Stimulated activated CD8-positive, alpha-beta memory T cell treated with anti-CD3 and anti-CD28 coated beads, Interleukin-4, amount 100 ng/mL, for 1 hour (primary cell): Measurements from ENCODE around the gene SRSF1.
"Not testable (repeated sequence)": the region's sequence is repeated elsewhere in the genome, so short reads cannot be mapped to it uniquely, and the experiment has no call there.

Experiments
- DNase-seq, 2 donors: peaks; one replicate each; pipeline ENCODE4 v3.0.0-alpha.2; 2020; ENCODE audit warnings: low read depth in 2 of 2, low spot score in 1 of 2

SRSF1 gene

DNA sequence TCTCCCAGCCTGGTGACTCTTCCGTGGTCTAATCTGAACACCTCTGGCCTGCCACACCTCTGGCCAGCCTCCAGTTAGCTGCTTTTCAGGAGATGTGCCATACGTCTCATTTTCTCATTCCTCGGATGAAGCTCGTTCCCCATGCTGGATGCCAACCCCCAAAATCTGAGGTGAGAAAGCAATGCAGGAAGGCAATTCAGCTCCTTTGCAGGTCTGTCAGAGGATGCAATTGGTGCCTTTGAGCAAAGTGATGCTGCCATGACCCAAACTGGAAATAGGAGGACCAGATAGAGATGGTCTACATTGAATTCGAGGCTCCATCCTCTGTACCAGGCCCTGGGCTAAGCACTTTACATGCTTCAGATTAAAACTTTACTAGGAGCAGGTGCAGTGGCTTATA, 40.8 kb downstream of the SRSF1 start:
- DNase-seq = no peak

DNA sequence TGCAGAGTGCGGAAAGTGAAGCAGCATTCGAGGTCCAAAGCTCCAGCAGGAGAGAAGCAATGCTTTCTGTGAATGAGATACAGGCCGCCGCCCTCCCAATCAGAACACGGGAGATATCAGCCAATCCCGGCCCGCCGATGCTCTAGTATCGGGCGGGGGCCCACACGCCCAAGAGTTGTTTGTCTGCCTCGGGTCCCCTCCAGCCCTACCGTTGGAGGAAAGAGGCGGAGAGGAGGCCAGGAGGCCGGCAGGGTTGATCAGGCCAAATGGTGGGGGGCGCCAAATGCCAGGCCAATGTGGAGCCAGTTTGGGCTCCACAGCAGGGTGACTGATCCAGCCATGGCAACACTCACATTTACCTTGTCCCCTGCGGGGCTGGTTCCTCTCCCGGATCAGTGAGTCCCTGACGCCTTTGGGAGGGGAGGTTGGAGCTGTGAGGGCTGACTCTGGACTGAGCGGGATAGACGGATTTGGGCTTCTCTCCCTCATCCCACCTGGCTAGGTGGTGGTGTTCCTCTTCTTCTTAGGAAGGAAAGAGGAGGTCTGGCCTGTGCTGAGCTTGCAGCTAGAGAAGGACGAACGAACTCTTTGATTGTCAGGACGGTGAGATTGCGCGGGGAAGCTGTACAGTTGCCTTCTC, 41.4 kb downstream of the SRSF1 start:
- DNase-seq = no peak

DNA sequence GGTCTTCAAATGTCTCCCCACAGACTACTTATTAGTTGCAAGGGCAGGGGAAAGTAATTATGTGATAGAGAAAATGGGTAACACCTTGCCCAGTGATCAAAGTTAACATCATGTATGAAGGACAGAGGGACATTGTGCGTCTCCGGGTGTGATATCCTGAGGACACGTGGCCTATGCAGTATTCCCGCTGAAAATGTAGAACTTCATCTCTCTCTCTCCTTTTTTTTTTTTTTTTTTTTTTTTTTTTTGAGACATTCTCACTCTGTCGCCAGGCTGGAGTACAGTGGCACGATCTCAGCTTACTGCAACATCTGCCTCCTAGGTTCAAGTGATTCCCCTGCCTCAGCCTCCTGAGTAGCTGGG, 43.9 kb downstream of the SRSF1 start:
- DNase-seq = no peak

- no peak for DNase-seq
Observed at GRCh38 chr17:57962279-57963148, 44.5 kb downstream of the SRSF1 start.

GRCh38 chr17:57959929-57960328, 47.1 kb downstream of the SRSF1 start:
- no peak for DNase-seq

DNA sequence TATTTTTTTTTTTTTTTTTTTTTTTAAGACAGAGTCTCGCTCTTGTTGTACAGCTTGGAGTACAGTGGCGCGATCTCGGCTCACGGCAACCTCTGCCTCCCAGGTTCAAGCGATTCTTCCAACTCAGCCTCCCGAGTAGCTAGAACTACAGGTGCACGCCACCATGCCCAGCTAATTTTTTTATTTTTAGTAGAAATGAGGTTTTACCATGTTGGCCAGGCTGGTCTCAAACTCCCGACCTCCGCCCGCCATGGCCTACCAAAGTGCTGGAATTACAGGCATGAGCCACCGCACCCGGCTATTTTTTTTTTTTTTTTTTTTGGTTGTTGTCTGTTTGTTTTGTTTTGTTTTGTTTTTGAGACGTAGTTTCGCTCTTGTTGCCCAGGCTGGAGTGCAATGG, 48.7 kb downstream of the SRSF1 start:
- not testable (repeated sequence) for DNase-seq

DNA sequence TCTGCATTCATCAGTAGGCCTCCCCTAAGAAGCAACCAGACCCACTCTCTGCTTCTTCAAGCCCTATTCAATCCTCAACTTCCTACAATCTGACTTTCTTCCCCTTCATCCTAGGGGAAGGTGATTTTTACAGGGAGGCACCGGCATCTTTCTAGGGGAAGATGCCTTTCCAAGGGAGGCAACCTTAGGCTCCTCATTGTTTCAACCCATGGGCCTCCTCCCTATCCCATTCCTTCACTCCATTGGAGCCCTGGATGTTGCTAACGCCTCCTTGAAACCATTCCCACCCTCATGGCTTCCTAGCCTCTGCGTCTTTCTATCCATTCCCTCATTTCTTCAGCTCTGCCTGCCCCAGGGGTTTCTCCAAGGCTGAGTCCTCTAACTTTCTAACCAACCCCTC, 49.2 kb downstream of the SRSF1 start:
- no peak for DNase-seq

DNA sequence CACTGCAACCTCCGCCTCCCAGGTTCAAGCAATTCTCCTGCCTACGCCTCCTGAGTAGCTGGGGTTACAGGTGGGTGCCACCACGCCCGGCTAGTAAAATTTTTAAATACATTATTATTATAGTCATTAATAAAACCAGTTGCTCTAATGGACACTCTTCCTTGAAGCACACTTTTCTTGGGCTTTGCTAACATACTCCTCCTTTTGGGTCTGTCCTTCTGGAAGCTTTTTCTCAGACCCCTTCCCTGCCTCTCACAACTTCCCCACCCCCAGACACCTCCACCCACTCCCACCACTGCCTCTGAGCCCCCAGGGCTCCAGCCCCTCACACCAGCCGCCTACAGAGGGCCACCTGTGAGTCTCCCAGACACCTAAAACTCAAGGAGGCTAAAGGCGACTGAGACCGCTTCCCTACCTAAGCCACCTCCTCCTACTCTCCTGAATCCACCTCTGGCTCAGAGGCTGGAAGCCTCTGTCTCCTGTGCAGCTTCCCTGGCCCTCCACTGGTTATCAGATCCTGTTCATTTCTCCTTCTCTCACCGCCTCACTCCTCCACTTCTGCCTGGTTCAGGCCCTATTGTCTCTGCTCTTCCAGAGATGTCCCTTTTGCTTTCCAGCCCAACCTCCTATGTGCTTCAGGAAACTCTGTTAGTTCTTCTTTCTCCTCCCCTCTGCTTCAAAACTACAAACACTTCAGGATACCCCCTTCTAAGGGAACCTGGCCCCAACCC, 49.8 kb downstream of the SRSF1 start:
- DNase-seq = no peak

- DNase-seq = peak in 1 of 2 donors; percentile 27
Observed at GRCh38 chr17:57956291-57957119, 50.5 kb downstream of the SRSF1 start.

GRCh38 chr17:57955183-57955931, 51.7 kb downstream of the SRSF1 start, which contains the start of gene CUEDC1:
CUEDC1 (minus strand) TSS chr17:57955412; CDS start chr17:57885564, 69,848 bp downstream.
- peak in 1 of 2 donors; percentile 35 for DNase-seq

DNA sequence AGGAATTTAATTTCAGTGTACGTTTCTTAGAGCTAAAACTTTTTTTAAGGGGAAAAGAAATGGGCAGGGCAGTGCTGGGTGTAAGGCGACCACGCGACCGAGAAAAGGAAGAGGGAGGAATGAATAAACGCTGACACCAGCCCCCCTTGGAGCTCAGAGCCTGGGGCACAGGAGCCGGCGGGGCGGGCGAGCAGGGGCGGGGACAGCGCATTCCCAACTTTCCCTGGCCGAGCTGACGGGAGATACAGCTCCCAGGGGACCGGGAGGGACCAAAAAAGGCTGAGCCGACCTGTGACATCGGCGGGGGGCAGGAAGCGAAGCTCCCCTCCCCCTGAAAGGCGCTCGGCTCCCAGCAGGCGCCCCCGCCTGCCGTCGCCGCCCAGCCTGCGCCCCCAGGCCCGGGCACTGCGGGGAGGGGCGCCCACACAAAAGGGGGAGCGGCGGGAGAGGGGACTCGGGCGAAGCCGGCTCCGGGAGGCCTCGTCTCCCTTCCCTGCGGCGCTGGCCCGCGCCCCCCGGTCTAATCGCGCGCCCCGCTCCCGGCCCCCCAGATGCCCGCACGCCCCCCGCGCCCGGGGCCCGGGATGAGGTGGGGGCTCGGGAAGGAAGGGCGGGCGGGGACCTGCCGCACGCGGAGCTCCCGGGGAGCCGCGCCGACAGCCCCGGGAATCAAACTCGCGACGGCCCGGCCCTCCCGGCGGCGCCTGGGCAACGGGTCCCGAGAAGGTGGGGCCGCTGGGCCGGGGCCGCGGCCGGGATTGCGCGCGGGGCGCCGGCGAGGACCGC, 52.5 kb downstream of the SRSF1 start:
- no peak for DNase-seq

DNA sequence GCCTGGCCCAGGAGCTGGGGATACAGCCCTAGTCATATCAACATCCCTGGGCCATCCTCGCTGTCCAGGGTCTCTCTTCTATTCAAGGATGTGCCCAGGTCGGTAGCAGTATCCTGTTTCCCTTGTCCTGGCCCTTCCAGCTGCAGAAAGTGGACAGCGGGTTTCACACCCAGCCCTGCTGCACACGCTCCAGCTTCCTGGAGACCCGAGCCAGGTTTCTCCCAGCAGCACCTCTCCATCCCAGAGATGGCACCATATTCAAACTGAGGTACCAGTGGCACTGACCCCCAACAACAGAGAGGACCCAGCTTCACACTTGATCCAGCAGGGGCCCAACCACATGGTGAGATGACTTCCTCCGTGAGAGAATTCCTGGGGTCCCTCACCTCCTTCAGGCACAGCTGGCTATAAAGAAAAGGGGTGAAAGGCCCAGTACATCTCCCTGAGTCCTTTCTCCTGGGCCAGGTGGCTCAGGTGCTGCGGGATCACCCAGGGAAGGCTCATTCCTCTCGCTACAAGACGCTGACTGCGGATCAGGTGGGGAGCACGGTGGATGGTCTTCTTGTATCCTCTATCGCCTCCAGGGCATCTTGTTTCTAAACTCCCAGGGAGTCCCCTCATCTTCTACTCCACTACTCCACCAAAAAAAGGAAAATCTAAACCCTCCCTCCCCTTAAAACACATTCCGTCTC, 53.2 kb downstream of the SRSF1 start:
- no peak for DNase-seq
